GM18858 (cell line): ENCODE measurements around the gene ZSCAN16.

Source experiments
- ATAC-seq: cut with Tn5 transposase; IDR thresholded peaks from one replicate; pipeline ENCODE4 v1.9.1; 2021; ENCODE audit not compliant: unreplicated experiment

The ZSCAN16 gene

DNA sequence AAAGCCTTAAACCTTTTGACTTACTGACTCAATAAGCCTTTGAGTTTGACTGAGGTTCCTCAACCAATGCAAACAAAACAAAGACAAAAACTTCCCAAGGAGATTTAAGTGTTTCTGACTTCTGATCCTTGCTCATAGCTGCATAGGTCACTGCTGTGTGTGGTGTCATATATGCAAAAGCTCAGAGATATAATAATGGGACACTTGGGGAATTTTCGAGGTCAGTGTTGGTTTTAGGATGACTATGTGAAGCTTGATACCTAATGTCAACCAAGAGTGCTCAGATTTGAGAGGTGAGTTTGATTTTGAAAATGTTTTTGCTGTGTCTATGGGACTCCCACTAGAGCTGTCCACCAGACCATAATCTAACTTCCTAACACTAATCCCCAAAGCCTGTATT, 43.5 kb downstream of the ZSCAN16 start:
- ATAC-seq, result no peak

DNA sequence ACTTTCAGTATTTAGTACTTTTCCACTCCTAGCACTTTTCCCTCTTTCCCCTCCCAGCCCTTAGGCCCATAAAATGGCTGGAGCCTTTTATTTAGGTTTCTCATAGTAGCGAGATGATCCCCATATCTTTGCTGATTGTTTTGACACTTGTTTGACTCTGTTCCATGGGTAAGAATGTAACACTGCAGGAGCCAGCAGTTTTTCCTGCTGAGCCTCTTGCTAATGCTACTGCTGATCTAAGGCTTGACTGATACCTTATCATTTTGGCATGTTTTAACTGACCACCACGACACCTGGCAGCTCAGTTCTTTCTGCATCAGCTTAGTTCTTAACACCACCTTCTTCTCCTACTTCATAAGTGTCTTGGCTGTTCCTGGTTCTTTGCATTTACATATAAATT, 46.9 kb downstream of the ZSCAN16 start:
- ATAC-seq, result no peak

DNA sequence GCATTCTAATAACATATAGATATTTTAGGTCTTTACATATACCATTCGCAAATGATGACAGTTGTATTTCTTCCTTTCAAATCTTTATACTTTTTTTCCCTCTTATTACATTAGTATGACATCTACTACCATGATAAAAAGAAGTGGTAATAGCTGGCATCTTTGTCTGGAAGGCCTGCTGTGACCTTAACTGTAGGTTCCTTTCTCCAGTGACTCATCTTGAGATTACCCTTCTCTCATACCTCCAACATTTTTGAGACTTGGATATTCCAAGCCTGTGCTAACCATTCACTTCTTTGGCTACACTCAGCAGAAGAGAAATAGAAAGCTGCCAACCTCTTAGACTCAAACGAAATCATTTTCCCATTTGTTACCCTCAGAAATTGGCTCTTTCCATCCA, 47.6 kb downstream of the ZSCAN16 start:
- ATAC-seq, result no peak

DNA sequence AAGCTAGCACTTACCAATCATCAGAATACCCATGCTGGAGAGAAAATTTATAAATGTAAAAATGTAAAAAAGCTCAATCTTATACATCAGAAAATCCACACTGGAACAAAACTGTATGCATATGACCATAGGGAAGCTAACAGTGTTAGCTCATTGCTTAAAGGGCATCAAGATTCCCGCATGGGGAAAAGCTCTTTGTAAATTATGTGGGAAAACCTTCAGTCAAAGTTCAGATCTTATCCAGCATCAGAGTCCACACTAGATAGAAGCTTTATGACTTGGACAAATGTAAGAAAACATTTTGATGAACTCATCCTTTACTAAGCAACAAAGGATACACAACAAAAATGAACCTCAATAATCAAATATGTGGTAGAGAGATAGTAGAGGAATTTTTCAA, 52.0 kb downstream of the ZSCAN16 start:
- no peak for ATAC-seq
